GM10847 (cell line): ENCODE data around the gene ATP1A2.

ENCODE experiments used
- POLR2A ChIP-seq: IDR thresholded peaks from 2 replicates; pipeline ENCODE4 v1.6.1; 2011; ENCODE audit not compliant: insufficient read length; ENCODE audit errors: extremely low read depth

ATP1A2 gene

GRCh38 chr1:160187407-160187806 lies 71.8 kb downstream of the ATP1A2 start:
- TF ChIP-seq POLR2A, result no peak

DNA sequence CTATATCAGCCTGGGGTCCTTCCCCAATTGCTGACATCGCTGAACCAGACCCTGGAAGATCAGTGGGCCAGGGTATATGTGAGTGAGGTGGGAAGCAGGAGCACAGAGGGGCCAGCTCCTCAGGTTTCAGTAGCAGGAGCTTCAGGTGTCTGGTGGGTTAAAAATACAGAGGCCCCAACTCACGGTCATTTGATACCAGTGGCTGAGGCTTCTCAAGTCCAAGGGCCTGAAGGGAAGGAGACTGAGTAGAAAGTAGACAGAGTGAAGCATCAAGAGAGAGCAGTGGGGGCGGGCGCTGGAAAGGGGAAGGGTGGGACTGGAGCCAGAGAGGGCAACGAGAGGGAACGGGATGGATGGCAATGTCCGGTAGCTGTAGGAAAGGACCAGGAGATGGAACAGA lies 72.8 kb downstream of the ATP1A2 start:
- TF ChIP-seq POLR2A, result no peak

- TF ChIP-seq POLR2A, result no peak
These were observed 74.4 kb downstream of the ATP1A2 start, which contains the start of gene CASQ1 for GRCh38 chr1:160189649-160190625. Gene CASQ1 (plus strand): TSS chr1:160190575. CDS start chr1:160190752, 177 bp downstream.

DNA sequence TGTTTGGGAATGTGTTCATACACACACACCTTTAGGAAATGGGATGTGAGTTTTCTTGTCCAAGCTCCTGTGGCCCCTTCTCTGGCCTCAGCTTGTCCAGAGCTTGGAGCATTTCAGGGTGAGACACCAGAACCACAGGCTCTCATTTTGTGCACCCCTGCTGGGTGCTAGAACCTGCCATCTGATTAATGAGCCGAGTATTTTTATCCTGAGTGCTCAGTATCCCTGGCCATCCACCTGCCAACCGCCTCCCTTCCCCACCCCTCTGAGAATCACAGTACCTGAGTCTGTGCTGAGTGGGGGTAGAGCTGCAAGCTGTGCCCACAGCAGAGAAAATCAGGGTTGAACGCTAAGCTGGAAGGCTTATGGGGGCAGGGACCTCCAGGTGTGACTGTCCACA lies 76.2 kb downstream of the ATP1A2 start:
- TF ChIP-seq POLR2A, result no peak

- TF ChIP-seq POLR2A, result no peak
These were observed 76.7 kb downstream of the ATP1A2 start for GRCh38 chr1:160192234-160192633.
